Uterus (tissue), 4 donors: Measurements from ENCODE around the gene SMG7. TPM values are rescaled to one million over a fixed set of nuclear protein-coding genes. Genes with fewer than 3 reads are reported as not detected.

Source experiments
- DNase-seq, 2 donors: peaks; one replicate each; pipeline ENCODE4 v3.0.0-alpha.2; 2019 to 2020
- H3K27ac ChIP-seq, 2 donors: fragments of 200-600 bp; sonication (generic); 1 replicate in 1 of 2; 2 replicates in 1 of 2; pipeline ENCODE4 v1.5.1; 2016 to 2018
- H3K27me3 ChIP-seq, 2 donors: fragments of 200-600 bp; sonication (generic); one replicate each; pipeline ENCODE4 v1.5.1; 2018 to 2019; ENCODE audit warnings: control low read depth in 1 of 2
- H3K36me3 ChIP-seq, 2 donors: fragments of 200-600 bp; sonication (generic); one replicate each; pipeline ENCODE4 v1.5.1; 2019; ENCODE audit warnings: control low read depth in 1 of 2
- H3K4me1 ChIP-seq, 2 donors: fragments of 200-600 bp; sonication (generic); one replicate each; pipeline ENCODE4 v1.5.1; 2018 to 2019; ENCODE audit warnings: control low read depth in 1 of 2
- H3K4me3 ChIP-seq, 2 donors: fragments of 200-600 bp; sonication (generic); 1 replicate in 1 of 2; 2 replicates in 1 of 2; pipeline ENCODE4 v1.5.1; 2018 to 2019; ENCODE audit warnings: mild to moderate bottlenecking in 1 of 2
- H3K9me3 ChIP-seq, 2 donors: fragments of 200-600 bp; sonication (generic); one replicate each; pipeline ENCODE4 v1.5.1; 2019; ENCODE audit warnings: control low read depth in 1 of 2
- POLR2A ChIP-seq, 2 donors: fragments of 450-650 bp; IDR thresholded peaks; one replicate each; pipeline ENCODE4 v1.6.1; 2016; ENCODE audit warnings: antibody characterized with exemption in 2 of 2, mild to moderate bottlenecking in 1 of 2, moderate library complexity in 1 of 2
- intact Hi-C: fragments of 100-400 bp; cut with DNase I; formaldehyde crosslinking; loops from one replicate; pipeline ENCODE4 v1.15.1; 2023; ENCODE audit warnings: low total_unique reads
- total RNA-seq, 4 donors: library from RNA; depleted of rRNA in 3 of 4; stranded (reverse); fragments of >200 nt in 3 of 4; gene quantifications; one replicate each; pipeline versions ENCODE4 v1.1.0 to v1.2.4, GENCODE V29; 2014 to 2023
- TF ChIP-seq, protein P1 (sequence below), 4 experiments: fragments of 200-600 bp in 2 of 4; fragments of 450-650 bp in 2 of 4; sonication (generic) in 2 of 4; IDR thresholded peaks; one replicate each; pipeline ENCODE4 v1.5.1; 2016 to 2019; ENCODE audit warnings: antibody characterized with exemption in 4 of 4, mild to moderate bottlenecking in 2 of 4, moderate library complexity in 1 of 4
- donor health status: DM: yes; HTN: yes; CAD: no.

SMG7 gene
- total RNA-seq, 4 donors from 2014 or later = 9.1 to 63.1 (median 37.0) TPM

DNA sequence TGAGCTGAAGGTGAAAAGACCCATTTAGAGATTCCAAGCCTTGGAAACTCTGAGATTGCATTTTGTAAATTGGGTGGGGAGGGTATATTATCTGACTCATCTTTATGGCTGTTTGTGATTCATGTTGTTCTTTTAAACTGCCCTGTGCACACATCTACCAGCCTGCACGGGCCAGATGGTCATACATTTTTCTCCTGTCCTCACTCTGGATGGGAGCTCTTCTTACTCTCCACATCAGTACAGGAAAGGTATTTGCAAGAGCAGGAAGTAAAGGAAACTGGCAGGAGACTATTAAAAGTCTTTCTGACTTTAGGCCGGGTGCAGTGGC, 39.8 kb upstream of the SMG7 start:
- TF ChIP-seq, protein P1, sequence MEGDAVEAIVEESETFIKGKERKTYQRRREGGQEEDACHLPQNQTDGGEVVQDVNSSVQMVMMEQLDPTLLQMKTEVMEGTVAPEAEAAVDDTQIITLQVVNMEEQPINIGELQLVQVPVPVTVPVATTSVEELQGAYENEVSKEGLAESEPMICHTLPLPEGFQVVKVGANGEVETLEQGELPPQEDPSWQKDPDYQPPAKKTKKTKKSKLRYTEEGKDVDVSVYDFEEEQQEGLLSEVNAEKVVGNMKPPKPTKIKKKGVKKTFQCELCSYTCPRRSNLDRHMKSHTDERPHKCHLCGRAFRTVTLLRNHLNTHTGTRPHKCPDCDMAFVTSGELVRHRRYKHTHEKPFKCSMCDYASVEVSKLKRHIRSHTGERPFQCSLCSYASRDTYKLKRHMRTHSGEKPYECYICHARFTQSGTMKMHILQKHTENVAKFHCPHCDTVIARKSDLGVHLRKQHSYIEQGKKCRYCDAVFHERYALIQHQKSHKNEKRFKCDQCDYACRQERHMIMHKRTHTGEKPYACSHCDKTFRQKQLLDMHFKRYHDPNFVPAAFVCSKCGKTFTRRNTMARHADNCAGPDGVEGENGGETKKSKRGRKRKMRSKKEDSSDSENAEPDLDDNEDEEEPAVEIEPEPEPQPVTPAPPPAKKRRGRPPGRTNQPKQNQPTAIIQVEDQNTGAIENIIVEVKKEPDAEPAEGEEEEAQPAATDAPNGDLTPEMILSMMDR (IDR thresholded peaks at IDR 0.05) = no peak
- no peak for TF ChIP-seq POLR2A (IDR thresholded peaks at IDR 0.05)
- no peak for DNase-seq
- Histone ChIP-seq H3K27me3 (no peaks in the 10 kb centered on the region), H3K36me3 (no peaks in the 10 kb centered on the region), H3K9me3 (no peaks in the 10 kb centered on the region), H3K27ac (no peak overlapping the region), H3K4me3 (no peak overlapping the region), H3K4me1 (no peaks in the 10 kb centered on the region)
- intact Hi-C loops = no loop called here

DNA sequence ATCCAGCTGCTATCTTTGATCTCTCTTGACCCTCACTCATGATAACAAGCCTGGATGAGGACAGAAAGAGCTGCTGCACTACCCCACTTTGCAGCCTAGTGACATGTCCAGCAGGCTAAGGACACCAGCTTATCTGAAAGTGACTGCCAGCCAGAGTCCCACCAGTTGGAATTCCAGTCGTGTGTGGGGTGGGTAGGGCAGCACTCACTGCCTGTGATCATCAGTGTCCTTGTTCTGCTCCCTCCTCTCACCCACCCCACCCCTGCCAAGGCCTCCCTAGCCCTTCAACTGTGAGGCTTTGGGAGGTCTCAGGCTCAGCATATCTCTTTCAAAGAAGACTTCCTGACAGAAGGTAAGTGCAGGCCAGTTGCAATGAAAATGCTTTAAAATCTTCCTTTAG, 38.6 kb upstream of the SMG7 start:
- Histone ChIP-seq H3K27ac (no peak overlapping the region), H3K4me1 (no peaks in the 10 kb centered on the region), H3K36me3 (no peaks in the 10 kb centered on the region), H3K27me3 (no peaks in the 10 kb centered on the region), H3K9me3 (no peaks in the 10 kb centered on the region), H3K4me3 (no peak overlapping the region)
- intact Hi-C loops = no loop called here
- no peak for DNase-seq
- TF ChIP-seq POLR2A (IDR thresholded peaks at IDR 0.05) = no peak

DNA sequence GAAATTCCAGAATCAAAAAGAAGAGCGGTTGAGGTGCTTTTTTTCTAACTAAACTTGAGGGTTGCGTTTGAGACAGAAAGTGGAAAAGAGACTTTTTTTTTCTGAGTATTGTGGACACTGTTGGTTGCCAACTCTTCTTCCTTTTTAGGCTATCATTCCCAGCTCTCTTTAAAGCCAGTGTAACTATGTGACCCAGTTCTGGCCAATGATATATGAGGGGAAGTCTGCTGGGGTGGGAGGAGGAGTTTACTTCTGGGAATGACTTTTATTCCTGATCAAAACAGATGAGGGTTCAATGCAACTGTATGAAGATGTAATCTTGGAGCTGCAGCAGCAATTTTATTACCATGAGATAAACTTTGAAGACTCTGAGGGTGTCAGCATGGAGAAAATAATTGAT, 36.8 kb upstream of the SMG7 start:
- H3K27ac ChIP-seq = no peak overlapping the region
- H3K9me3 ChIP-seq = no peaks in the 10 kb centered on the region
- no peak for TF ChIP-seq POLR2A (IDR thresholded peaks at IDR 0.05)
- TF ChIP-seq, protein P1 (IDR thresholded peaks at IDR 0.05) = no peak
- no peak for DNase-seq
- H3K36me3 ChIP-seq = no peaks in the 10 kb centered on the region
- H3K27me3 ChIP-seq = no peaks in the 10 kb centered on the region
- no peaks in the 10 kb centered on the region for H3K4me1 ChIP-seq
- intact Hi-C loops = no loop called here
- H3K4me3 ChIP-seq = no peak overlapping the region

DNA sequence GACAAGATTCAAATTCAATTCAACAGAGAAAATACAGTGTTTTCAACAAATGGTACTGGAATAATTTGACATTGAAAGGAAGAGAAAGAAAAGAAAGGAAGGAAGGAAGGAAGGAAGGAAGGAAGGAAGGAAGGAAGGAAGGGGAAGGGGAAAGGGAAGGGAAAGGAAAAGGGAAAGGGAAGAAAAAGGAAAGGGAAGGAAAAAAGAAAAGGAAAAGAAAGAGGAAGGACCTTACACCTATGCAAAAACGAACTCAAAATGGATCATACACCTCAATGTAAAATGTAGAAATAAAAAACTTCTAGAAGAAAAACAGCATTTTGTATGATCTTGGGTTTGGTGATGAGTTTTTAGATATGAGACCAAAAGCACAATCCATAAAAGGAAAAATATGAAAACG, 34.2 kb upstream of the SMG7 start:
- intact Hi-C loops = no loop called here
- no peak overlapping the region for H3K4me3 ChIP-seq

DNA sequence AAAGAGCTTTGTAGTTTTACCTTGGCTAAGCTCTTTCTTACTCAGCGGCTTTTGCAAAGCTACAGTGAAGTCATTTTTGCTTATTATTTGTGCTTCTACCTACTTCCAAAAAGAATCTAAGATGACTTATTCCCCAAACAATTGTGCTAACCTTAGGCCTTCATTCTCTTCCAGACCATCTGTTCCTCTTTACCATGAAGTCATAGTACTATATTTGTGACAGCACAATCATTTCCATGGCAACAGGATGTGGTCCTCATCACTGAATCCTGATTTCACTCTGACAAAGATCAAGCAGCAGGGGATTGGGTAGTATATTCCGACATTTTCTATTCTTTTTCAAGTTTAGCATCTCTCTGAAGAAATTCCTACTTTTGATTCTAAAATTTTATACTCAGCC, 29.3 kb upstream of the SMG7 start:
- Histone ChIP-seq H3K9me3 (no peaks in the 10 kb centered on the region), H3K4me3 (no peak overlapping the region), H3K27ac (no peak overlapping the region), H3K36me3 (no peaks in the 10 kb centered on the region), H3K4me1 (no peaks in the 10 kb centered on the region), H3K27me3 (no peaks in the 10 kb centered on the region)
- DNase-seq = no peak
- TF ChIP-seq, protein P1 (IDR thresholded peaks at IDR 0.05) = no peak
- no peak for TF ChIP-seq POLR2A (IDR thresholded peaks at IDR 0.05)
- intact Hi-C loops = no loop called here

More for the DNA sequence above, 34.2 kb upstream of the SMG7 start:
- H3K27ac ChIP-seq = no peak overlapping the region
- H3K36me3 ChIP-seq = no peaks in the 10 kb centered on the region
- DNase-seq = no peak
- no peaks in the 10 kb centered on the region for H3K4me1 ChIP-seq
- no peak for TF ChIP-seq POLR2A (IDR thresholded peaks at IDR 0.05)
- TF ChIP-seq, protein P1 (IDR thresholded peaks at IDR 0.05) = no peak
- H3K27me3 ChIP-seq = no peaks in the 10 kb centered on the region
- H3K9me3 ChIP-seq = no peaks in the 10 kb centered on the region

DNA sequence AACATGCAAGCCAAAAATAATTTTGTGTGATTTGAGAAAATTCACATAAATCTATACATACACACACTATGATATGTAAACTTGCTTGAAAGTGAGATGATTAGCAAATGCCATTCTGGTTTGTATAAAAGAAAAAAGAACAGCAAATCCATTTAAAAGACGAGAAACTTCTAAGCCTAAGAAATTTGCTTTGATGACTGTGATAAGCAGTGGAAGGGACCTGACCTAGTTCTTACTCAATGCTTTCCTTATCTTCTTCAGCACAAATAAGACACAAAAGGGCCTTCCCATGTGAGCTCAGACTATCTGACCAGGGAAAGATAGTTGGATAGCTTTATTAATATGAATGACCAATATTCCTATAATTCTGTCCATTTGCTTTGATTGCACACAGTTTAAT, 28.8 kb upstream of the SMG7 start:
- no peaks in the 10 kb centered on the region for H3K9me3 ChIP-seq
- no peaks in the 10 kb centered on the region for H3K4me1 ChIP-seq
- no peaks in the 10 kb centered on the region for H3K36me3 ChIP-seq
- no peak for TF ChIP-seq POLR2A (IDR thresholded peaks at IDR 0.05)
- TF ChIP-seq, protein P1 (IDR thresholded peaks at IDR 0.05) = no peak
- H3K4me3 ChIP-seq = no peak overlapping the region
- H3K27ac ChIP-seq = no peak overlapping the region
- no peak for DNase-seq
- H3K27me3 ChIP-seq = no peaks in the 10 kb centered on the region
- intact Hi-C loops = no loop called here
